ENCODE data around the gene ADARB2.
"Not testable (repeated sequence)": the region's sequence is repeated elsewhere in the genome, so short reads cannot be mapped to it uniquely, and the experiment has no call there.

ADARB2 gene

DNA sequence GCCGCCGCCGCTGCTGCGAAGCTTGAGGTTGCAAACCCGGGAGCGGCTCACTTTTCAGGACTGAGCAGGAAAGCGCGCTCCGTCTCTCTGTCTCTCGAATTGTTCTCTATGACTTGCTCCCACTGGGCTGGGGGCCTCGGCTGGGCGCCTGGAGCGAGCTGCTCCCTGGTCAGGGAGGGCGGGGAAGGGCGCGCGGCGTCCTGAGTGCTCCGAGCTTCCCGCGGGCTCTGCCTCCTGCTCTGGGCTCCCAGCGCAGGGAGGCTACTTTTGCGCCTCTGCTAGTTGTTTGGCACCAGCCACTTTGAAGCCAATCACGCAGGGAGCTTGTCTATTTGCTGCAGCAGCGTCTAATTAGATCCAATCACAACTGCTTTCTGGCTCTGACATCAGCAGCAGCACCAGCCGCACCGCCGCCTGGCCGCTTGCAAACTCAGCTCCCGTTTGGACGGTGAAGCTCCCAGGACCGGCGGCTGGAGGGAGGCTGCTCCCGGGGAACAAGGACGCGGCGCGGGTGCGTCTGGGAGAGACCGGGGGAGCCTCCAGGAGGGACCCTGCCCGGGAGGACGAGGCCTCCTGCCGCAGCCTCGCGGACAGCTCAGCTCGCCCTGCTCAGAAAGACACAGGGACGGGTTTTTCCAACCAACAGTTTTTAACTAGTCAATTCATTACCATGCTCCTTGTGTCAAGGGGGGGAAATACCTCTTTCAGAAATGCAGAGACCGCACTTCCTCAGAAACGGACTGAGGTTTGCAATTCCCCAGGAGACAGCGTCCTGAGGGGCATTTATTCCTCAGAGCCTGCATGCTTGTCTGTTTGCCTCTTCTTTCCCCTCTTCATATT, at the start of gene ADARB2:
ADARB2 (minus strand) TSS at position 304 of the 840 bp plus-strand sequence.
- DNase-seq = no peak

DNA sequence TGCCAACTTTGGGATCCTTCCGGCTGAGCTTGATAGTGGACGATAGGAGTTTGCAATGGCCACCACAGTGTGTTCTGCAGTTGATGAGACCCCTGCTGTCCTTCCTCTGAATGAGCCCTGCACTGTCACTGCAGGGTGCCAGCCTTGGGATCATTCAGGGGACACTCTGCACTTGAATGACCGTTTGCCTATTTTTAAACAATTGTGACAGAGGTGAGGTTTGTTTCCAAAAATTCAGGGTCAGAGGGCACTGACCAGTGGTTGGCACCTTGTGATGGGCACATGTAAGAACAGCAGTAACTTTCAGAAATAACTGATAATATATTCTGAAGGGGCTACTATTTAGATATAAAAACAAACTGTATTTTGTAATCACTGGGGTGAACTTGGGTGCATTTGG, 48.5 kb upstream of the ADARB2 start:
- no peak for DNase-seq

DNA sequence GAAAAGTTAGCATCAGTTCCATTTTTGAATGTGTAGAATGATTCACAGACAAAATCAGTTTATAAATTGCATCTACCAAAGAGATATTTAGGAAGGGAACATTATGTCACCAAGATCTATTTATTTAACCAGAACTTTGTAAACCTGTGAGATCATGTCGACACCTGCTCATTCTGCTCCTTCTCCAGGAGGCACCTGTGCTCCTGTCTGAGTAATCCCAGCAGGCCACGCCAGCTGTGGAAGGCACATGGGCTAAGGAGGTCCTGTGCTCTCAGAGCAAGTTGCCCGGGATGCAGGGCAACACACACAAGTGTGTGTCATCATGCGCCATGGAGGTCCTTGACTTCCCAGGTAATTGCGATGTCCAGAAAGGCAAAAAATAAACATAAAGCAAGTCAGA, 45.5 kb upstream of the ADARB2 start:
- no peak for DNase-seq

DNA sequence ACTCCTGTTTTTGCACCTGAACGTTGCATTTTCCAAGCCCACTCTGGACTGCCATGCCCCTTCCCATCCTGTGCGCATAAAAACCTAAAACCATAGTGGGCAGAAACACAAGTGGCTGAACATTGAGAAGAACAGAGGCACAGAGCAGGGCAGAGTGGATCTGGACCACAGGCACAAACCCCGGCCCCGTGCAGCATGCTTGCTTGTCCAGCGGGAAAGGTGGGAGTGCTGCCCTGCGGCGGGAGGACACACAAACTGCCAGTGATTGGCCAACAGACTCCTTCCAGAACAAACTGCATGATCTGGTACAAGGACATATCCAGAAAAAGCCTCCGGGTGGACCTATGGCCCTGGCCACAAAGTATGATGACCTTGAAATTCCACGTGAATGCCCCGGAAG, 42.5 kb upstream of the ADARB2 start:
- DNase-seq = no peak

DNA sequence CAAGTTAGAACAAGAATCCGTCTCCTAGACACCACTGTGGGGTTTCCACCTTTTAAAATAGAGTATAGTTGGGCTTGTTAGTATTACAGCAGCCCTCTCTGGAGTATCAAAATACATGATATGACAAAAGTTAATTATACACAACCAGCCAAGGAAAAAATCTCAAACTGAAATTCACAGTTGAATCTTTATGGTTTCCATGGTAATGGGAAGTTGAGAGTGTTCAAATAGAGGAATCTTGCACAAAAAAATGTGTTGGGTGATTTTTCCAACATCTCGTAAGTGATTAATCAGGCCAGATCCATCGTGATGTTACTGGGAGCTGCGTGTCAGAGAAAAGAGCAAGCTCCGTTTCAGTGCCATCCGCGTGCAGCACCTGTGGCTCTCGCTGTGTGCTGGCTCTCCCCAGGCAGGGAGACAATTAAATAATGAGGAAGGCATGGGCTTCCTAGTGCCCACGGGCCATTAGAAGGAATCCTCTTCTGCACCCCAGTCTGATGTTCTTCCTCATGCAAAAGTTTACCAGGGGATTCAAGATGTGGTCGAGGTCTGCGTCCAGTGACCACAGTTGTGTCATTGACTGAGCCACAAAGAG, 41.1 kb upstream of the ADARB2 start:
- no peak for DNase-seq

DNA sequence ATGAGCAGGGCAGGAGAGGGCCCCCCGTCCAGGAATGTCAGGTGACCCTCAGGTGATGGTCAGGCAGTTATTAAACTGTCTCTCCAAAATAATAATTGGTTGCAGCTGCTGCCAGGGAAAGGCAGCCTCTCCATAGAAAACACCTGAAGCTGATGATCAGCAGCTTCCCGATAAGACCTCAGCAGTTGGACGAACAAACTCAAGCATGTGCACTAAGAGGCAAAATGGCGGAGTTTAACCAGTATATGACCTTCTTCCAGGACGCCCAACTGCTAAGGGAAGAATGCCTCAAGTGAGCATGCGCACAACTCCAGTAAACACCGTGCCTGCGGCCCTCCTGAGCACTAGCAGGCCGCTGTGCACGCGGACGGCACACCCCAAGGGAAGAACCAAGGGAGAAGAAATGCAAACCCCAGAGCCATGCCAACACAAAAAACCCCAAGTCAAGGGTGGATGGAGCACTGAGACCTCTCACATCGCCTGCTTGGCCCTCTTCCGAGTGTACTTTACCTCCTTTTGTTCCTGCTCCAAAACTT, 38.9 kb upstream of the ADARB2 start:
- no peak for DNase-seq

DNA sequence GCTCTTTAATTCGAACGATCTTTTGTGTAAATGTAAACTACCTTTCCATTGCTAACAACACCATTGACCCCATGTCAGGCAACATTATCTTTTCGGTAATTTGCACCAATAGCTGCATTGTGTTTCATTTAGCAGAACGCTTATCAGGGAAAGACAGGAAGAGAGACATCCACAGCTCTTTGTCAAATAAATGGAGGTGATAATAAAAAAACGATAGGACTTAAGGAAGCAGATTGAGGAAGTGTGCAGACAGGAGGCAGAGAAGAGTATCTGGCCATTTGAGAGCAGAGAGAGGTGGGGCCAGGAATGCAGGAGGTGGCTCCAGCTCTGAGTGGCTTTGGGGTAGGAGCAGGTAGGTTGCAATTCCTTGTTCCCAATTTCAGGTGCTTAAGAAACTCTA, 37.5 kb upstream of the ADARB2 start:
- no peak for DNase-seq

DNA sequence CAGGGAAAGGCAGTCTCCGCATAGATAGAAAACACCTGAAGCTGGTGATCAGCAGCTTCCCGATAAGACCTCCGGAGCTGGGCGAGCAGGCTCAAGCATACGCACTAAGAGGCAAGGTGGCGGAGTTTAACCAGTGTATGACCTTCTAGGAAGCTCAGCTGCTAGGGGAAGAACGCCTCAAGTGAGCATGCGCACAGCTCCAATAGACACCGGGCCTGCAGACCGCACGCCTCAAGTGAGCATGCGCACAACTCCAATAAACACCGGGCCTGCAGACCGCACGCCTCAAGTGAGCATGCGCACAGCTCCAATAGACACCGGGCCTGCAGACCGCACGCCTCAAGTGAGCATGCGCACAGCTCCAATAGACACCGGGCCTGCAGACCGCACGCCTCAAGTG, 35.9 kb upstream of the ADARB2 start:
- DNase-seq = not testable (repeated sequence)

DNA sequence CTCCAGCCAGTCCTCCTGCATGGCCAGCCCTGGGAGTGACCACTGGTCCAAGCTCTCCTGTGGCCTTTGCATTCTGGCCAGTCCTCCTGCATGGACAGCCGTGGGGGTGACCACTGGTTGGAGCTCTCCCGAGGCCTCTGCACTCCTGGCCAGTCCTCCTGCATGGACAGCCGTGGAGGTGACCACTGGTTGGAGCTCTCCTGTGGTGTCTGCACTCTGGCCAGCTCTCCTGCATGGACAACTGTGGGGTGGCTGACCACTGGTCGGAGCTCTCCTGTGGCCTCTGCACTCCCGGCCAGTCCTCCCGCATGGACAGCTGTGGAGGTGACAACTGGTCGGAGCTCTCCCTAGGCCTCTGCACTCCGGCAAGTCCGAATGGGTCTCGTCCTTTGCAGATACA, 28.7 kb upstream of the ADARB2 start:
- DNase-seq = no peak

DNA sequence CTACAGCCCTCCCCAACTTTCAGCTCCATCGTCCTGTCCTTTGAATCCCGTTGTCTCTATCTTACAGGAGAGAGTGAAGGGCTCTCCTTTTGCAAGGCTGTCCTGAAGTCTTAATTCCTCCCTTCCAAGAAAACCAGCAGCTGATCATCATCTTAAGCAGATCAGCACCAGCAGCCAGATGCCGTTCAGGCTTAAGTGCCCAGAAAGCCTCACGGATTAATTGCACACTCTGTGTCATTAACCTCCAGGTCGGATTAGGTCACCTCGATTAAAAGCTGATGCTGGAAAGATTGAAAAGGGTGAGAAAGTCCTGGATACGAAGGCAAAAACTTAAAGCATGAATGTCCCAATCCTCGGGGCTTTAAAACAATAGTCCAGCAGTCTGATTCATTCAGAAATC, 24.8 kb upstream of the ADARB2 start:
- DNase-seq = no peak

DNA sequence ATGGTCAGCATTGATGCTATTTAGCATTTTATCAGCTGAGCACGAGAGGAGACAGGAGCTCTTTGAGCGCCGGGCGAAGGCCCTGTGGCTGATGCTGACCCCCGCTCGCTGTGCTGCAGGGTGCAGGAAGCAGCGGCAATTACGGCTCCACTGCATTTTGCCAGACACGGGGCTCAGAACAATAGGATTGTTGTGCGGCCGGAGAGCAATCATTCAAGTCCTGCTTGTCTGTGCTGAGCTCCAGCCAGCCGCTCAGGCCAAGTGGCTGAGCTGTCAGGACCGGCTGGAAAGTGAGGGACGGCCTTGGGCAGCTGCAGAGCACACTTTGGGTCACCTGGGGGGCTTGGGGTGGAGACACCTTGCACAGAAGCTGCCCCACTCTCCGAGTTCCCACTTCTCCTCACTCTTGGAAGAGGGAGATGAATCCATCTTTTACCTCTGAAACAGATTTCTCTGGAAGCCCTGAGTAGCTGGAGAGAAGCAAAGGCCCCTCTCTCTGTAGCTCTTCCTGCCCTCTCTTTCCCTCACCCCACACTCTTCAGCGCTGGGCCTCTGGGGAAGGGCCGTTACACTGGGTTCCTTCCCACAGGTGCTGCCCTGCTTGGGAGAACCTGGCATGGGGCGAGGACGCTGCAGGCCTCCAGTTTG, 17.3 kb upstream of the ADARB2 start:
- no peak for DNase-seq

DNA sequence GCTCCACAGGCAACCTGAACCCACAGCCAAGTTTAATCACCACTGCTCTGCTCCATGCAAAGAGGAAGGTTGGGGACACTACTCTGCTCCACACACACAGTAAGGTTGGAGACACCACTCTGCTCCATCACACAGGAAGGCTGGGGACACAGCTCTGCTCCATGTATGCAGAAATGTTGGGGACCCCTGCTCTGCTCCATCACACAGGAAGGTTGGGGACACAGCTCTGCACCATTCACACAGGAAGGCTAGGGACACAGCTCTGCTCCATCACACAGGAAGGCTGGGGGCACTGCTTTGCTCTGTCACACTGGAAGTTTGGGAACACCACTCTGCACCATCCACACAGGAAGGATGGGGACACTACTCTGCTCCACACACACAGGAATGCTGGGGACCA, 14.8 kb upstream of the ADARB2 start:
- DNase-seq = no peak

DNA sequence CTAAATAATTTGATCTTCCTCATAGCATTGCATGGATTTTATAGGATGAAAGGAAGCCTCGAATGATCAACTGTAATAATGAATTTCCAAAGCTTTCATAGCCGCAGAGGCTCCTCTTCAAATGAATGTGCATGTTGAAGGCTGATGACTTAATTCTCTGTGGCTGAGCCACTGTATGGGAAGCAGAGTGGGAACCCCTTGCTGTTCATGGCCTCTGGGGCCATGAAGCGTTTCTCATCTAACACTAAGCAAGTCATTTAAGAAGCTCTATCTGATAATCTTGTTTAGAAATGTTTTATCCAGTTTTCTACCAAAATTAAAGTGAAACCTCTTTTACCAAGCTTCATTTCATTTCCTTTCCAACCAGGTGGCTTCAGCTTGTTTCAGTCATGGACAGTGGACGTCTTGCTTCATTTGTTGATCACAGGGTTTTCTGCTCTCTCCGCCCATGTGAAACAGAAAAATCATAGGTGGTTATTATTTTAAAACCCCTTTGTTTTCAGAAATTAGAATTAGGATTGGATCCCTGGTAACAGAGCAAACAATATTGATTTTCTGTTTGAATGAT, 10.3 kb upstream of the ADARB2 start:
- no peak for DNase-seq

DNA sequence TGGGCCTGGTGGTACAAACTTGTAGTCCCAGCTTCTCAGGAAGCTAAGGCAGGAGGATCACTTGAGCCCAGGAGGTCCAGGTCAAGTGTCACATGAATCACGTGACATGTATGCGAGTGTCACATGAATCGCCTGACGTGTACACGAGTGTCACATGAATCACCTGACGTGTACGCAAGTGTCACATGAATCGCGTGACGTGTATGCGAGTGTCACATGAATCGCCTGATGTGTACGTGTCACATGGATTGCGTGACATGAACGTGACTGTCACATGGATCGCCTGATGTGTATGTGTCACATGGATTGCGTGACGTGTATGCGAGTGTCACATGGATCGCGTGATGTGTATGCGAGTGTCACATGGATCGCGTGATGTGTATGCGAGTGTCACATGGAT, 9.5 kb upstream of the ADARB2 start:
- DNase-seq = no peak

DNA sequence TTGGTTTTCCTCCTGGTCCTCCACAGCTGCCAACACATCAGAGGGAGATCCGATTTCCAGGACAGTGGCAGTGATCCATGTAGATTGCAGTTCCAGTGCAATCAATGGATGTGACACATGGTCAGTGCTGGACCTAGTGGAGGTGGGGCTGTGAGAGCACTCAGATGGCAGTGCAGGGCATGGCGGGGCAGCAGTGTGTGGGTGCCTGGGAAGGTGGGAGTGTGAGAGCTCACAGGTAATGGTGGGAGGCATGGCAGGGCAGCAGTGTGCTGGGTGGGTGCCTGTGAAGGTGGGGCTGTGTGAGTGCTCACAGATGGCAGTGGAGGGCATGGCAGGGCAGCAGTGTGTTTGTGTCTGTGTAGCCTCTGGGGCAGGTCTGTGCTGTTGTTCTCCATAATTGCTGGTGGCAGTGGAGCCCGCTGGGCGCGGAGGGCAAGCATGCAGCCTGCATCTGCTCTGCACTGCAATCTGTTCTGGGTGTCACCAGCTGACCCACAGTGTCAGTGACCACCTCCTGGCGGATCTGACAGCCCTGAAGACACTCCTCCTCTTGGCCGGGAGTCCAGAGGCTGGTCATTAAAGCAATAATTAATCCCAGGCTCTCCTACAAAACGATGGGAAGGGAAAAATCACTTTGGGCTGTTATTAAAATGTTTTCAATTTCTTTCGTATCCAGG, 8.6 kb upstream of the ADARB2 start:
- no peak for DNase-seq

DNA sequence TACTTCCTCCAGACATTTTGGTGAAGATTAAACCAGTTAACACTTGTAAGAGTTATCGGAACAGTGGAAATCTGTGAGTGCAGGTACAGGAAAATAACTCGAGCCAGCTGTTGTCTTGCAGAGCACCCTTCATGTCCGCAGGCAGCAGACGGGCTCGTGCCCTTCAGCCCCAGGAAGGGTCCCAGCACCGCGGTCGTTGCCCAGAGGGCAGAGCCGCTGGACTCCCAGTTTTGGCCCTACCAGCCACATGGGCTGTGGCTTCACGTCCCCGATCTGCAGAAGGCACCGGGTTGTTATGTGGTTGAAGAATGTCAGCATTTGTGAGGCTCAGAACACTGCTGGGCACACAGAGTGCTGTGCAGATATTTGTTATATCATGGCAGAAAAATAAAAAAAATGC, 7.2 kb upstream of the ADARB2 start:
- no peak for DNase-seq

DNA sequence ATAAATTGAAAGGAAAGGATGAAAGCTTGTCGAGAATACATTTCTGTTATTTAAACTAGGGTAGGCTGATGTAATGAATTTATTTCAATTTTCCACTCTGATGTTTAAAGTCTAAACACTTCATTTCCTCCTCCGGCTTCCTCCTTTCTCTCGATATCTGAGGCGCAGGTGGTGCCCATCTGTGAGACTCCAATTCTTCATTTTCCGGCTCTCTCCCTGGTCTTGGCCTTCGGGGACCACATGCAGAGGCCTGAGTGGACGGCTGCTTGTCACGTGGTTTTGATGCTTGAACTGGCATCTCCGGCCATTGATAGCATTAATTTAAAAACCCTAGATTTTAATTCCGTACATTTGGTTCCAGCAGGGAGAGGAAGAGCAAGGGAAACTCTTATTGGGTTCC, 5.8 kb upstream of the ADARB2 start:
- no peak for DNase-seq

DNA sequence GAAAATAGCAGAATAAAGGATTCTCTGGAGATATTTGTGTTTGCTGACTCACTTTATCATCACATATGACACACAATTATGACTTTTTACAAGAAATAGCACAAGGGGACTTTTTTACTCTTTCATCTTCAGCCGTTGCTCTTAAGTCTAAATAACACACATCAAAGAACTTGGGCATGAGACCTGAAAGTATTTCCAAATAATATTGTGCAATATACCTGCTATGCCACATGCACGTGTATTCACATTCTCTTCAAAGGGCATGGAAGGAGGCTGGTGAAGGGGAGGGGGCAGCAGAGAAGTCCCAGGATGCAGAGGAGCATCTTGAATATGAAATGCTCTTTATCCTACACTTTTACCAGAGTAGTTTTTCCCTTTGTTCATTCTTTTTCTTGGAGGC, 4.1 kb upstream of the ADARB2 start:
- DNase-seq = no peak

DNA sequence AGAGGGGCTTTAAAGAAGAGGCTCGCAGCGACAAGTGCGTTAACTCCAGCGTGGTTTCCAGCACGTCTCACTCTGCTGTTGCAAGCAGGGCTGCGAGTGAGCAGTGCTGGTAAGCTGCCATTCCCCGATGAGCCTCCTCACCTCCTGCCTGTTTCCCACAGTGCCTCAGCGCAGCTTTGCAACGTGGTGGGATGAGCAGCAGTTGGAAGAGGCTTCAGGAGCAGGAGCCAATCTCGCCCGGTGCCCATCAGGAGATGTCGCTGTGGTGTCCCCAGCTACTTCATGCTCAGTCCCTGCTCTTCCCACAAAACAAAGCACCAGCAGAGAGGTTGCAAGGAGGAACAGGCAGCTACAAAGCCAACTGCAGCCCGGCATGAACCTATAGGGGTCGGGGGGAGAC, 2.4 kb upstream of the ADARB2 start:
- no peak for DNase-seq

DNA sequence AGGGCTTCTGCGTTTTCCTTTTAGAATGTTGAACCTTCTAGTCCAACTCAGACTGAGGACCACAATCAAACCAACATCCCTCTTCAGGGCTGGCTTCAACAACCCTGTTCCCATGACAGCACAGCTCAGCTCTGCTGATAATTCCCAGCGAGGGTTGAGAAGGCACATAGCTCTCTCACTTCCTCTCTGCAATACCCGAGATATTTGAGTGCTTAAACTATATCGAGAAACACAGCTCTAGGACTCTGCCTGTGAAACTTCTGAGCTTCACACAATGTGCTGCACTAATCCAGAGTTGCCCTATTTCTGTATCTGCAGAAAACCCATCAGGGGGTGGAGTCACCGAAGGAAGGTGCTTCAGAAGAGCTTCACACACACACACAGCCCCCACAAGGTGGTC, 1.6 kb upstream of the ADARB2 start:
- no peak for DNase-seq

DNA sequence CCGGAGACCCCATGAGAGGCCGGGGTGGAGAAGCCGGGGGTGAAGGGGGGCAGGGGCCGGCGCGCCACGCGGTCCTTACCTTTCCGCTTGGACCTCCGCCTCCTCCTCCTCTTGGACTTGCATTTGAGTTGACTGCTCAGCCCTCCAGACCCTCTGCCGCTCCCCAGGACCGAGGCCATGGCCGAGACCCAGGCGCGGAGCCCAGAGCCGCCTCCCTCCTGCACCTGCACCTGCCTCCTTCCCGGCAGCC, 428 bp downstream of the ADARB2 start:
- no peak for DNase-seq

DNA sequence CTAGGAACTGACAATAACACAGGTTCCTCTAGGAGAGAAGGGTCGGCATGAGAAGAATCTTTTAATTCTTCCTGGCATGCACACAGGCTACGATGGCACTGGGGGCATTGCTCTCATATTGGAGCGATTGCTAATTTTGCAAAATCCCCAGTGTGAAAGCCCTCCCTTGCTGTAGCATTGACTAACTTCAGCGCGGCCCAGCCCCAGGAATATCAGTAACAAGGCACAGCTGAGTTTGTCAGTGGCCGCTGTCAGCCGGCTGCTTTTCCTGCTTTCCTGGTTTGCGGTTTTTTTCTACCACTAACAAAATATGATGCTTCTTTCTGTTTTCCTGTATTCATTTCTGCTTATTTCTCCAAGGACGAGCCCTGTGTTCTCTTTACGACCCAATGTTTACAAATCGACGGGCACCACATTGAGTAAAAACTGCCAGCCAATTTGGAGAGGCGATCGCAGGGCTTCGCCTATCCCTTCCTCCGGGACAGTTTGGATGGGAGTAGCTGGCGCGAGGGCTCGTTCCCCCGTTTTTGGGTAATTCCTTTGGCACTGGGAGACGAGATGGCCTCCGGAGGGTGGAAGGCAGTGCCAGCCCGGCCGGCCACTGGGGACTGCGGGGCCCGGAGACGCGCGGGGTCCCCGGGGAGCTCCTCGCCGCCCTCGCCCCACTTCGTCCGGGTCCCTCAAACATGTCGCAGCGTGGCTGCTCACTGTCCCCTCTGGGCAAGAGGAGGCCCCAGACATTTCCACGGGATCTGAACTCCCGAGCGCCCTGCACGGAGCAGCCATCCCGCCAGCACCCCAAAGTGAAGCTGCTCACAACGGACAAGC, 967 bp downstream of the ADARB2 start:
- DNase-seq = no peak

DNA sequence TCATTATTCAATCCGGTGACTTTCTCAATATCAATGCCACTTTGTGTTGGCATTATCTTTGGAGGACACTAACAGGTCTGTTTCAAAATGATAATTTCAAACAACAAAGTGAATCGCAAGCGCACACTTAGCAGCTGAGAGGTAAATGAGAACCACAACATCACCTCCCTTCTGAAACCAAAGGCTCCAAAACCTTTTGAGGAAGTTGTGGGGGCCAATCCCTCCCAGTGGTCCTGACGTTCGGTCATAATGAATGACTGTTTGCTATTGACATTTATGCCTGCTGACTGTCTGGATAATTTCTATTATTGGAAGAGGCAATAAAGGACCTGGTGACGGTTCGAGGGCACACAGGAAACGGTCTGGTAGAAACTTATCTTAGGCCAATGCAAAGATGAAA, 1.8 kb downstream of the ADARB2 start:
- DNase-seq = no peak

All from GF-D8 (cell line).